ENCODE measurements around the gene LRRTM4. TPM values are rescaled to one million over a fixed set of nuclear protein-coding genes. Genes with fewer than 3 reads are reported as not detected.

The LRRTM4 gene
- polyA plus RNA-seq, 1 of the 3 experiments (the other 2 are of a cell fraction): 0.10 TPM

DNA sequence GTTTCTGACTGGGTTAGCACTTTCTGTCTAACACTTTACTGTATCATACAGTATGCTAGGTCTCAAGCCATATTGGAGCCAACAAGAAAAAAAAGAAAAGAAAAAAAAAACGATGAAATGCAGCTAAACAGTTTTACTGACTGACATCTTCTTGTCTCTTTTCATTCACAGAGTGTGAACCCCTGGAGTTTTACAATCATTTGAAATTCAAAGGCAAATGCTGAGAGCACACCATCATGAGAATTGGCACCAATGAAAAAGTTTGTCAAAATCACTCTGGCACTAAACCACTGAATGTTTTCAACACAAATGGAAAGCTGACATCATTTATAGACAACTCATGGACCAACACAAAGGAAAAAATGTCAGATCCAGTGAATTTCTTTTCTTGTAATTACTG, 513.3 kb downstream of the LRRTM4 start (continued):
- TF ChIP-seq JUND (IDR thresholded peaks at IDR 0.05) (no peak), FOXM1 (IDR thresholded peaks at IDR 0.05; ENCODE audit: low read depth) (no peak)

DNA sequence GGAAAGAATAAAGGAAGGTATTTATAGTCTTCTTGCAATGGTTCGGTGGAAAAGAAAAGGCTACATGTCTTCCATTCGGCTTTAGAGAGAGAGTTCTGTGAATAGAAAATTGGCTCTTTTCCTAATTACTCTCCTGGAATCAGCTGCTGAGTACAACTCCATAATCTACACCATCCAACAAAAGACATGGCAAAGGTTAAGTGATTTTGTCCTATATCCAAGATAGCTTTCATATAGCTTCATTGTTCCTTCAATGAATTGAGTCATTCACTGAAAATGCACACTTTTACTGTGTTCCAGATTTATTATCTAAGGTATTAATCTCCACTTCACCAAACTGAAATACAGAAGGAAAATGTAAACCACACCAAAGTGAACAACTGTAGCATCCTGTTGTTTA, 514.5 kb downstream of the LRRTM4 start:
- H3K9ac ChIP-seq: no peak overlapping the region
- 52% methylated on average over 2 of the region's 2 CpGs for WGBS (ENCODE audit: low lambda C conversion rate)
- no peaks in the 10 kb centered on the region for H3K9me2 ChIP-seq
- H4K20me1 ChIP-seq (ENCODE audit: insufficient read depth): no peaks in the 10 kb centered on the region
- H3K4me1 ChIP-seq (ENCODE audit: control insufficient read depth in 1 of 2, insufficient read depth in 2 of 2, low read depth in 1 of 2, low read length in 1 of 2): no peaks in the 10 kb centered on the region; a peak in 2 of 4 replicates
- H3F3A ChIP-seq (replicated peaks; ENCODE audit: insufficient read depth): no peaks in the 10 kb centered on the region
- TF ChIP-seq RCOR1 (IDR thresholded peaks at IDR 0.05; ENCODE audit: low read length): no peak
- TF ChIP-seq EP300 (IDR thresholded peaks at IDR 0.05; ENCODE audit: borderline replicate concordance in 1 of 2, low read depth in 1 of 2, low read length in 1 of 2): no peak
- no peak for TF ChIP-seq RXRA (IDR thresholded peaks at IDR 0.05; ENCODE audit: borderline replicate concordance, low read depth)
- no peak for TF ChIP-seq FOXM1 (IDR thresholded peaks at IDR 0.05; ENCODE audit: low read depth)
- no peak for TF ChIP-seq EZH2phosphoT487 (IDR thresholded peaks at IDR 0.05; ENCODE audit: borderline replicate concordance, low read depth)
- no peak for TF ChIP-seq TAF1 (IDR thresholded peaks at IDR 0.05; ENCODE audit: borderline replicate concordance, low read depth, low read length)
- TF ChIP-seq, protein P1, sequence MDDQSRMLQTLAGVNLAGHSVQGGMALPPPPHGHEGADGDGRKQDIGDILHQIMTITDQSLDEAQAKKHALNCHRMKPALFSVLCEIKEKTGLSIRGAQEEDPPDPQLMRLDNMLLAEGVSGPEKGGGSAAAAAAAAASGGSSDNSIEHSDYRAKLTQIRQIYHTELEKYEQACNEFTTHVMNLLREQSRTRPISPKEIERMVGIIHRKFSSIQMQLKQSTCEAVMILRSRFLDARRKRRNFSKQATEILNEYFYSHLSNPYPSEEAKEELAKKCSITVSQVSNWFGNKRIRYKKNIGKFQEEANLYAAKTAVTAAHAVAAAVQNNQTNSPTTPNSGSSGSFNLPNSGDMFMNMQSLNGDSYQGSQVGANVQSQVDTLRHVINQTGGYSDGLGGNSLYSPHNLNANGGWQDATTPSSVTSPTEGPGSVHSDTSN (IDR thresholded peaks at IDR 0.05): no peak
- TF ChIP-seq CHD2 (IDR thresholded peaks at IDR 0.05; ENCODE audit: low read length, partially characterized antibody): no peak
- H3K27ac ChIP-seq (ENCODE audit: low read depth in 2 of 2, low read length in 1 of 2): no peak overlapping the region
- POLR2A ChIA-PET: no interaction called here
- H3K4me2 ChIP-seq: no peak overlapping the region
- H3K36me3 ChIP-seq (replicated peaks in 1 of 2; ENCODE audit: control insufficient read depth in 1 of 2, insufficient read depth in 2 of 2, low read length in 1 of 2): no peaks in the 10 kb centered on the region
- no peaks in the 10 kb centered on the region for H3K79me2 ChIP-seq (ENCODE audit: insufficient read depth)
- DNase-seq: no peak
- H3K27me3 ChIP-seq (ENCODE audit: insufficient read depth): no peaks in the 10 kb centered on the region
- no peak overlapping the region for H3K4me3 ChIP-seq (ENCODE audit: low read depth in 2 of 2, low read length in 1 of 2)
- CTCF ChIA-PET: interaction anchor here (1.5 kb wide), 1 partner anchor 10 kb away, joined by 3 read pairs; no protein-coding TSS in a partner anchor
- H2AFZ ChIP-seq (ENCODE audit: low read depth): no peak overlapping the region
- no peaks in the 10 kb centered on the region for H3K9me3 ChIP-seq

DNA sequence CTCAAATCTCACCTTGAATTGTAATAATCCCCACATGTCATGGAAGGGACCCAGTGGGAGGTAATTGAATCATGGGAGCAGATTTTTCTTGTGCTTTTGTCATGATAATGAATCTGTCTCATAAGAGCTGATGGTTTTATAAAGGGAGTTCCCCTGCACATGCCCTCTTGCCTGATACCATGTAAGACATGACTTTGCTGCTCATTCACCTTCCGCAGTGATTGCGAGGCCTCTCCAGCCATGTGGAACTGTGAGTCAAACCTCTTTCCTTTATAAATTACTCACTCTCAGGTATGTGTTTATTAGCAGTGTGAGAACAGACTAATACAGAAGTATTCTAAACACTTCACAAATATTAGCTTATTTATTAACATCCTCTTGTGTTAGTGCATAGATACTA, 516.7 kb downstream of the LRRTM4 start:
- Histone ChIP-seq H3K4me1 (ENCODE audit: control insufficient read depth in 1 of 2, insufficient read depth in 2 of 2, low read depth in 1 of 2, low read length in 1 of 2) (no peaks in the 10 kb centered on the region; a peak in 2 of 4 replicates), H3K9me3 (no peaks in the 10 kb centered on the region), H2AFZ (ENCODE audit: low read depth) (no peak overlapping the region), H3K36me3 (replicated peaks in 1 of 2; ENCODE audit: control insufficient read depth in 1 of 2, insufficient read depth in 2 of 2, low read length in 1 of 2) (no peaks in the 10 kb centered on the region), H3K4me3 (ENCODE audit: low read depth in 2 of 2, low read length in 1 of 2) (no peak overlapping the region), H3F3A (replicated peaks; ENCODE audit: insufficient read depth) (no peaks in the 10 kb centered on the region), H4K20me1 (ENCODE audit: insufficient read depth) (no peaks in the 10 kb centered on the region), H3K27me3 (ENCODE audit: insufficient read depth) (no peaks in the 10 kb centered on the region), H3K79me2 (ENCODE audit: insufficient read depth) (no peaks in the 10 kb centered on the region), H3K27ac (ENCODE audit: low read depth in 2 of 2, low read length in 1 of 2) (no peak overlapping the region), H3K4me2 (no peak overlapping the region), H3K9me2 (no peaks in the 10 kb centered on the region), H3K9ac (no peak overlapping the region)
- no peak for DNase-seq
- POLR2A ChIA-PET: no interaction called here
- CTCF ChIA-PET: interaction anchor here (1.5 kb wide), 1 partner anchor 9 kb away, joined by 3 read pairs; no protein-coding TSS in a partner anchor
- WGBS (ENCODE audit: low lambda C conversion rate): 77% methylated on average over 2 of the region's 2 CpGs
- TF ChIP-seq MEF2A (IDR thresholded peaks at IDR 0.05; ENCODE audit: borderline replicate concordance, low read depth) (no peak), CHD2 (IDR thresholded peaks at IDR 0.05; ENCODE audit: low read length, partially characterized antibody) (no peak), TEAD4 (IDR thresholded peaks at IDR 0.05; ENCODE audit: borderline replicate concordance, insufficient read depth) (no peak), GABPA (IDR thresholded peaks at IDR 0.05; ENCODE audit: low read depth) (no peak), YY1 (IDR thresholded peaks at IDR 0.05; ENCODE audit: low read depth) (no peak), RAD21 (IDR thresholded peaks at IDR 0.05; ENCODE audit: low read length) (no peak), RXRA (IDR thresholded peaks at IDR 0.05; ENCODE audit: borderline replicate concordance, low read depth) (no peak), TCF12 (IDR thresholded peaks at IDR 0.05) (no peak), EZH2phosphoT487 (IDR thresholded peaks at IDR 0.05; ENCODE audit: borderline replicate concordance, low read depth) (no peak), FOSL2 (IDR thresholded peaks at IDR 0.05; ENCODE audit: borderline replicate concordance, low read depth) (no peak), FOXJ3 (CRISPR knock-in tag; IDR thresholded peaks at IDR 0.05) (no peak), EP300 (IDR thresholded peaks at IDR 0.05; ENCODE audit: borderline replicate concordance in 1 of 2, low read depth in 1 of 2, low read length in 1 of 2) (no peak), NFIC (IDR thresholded peaks at IDR 0.05; ENCODE audit: borderline replicate concordance) (no peak), ELF1 (IDR thresholded peaks at IDR 0.05) (no peak)
- TF ChIP-seq, protein P2, sequence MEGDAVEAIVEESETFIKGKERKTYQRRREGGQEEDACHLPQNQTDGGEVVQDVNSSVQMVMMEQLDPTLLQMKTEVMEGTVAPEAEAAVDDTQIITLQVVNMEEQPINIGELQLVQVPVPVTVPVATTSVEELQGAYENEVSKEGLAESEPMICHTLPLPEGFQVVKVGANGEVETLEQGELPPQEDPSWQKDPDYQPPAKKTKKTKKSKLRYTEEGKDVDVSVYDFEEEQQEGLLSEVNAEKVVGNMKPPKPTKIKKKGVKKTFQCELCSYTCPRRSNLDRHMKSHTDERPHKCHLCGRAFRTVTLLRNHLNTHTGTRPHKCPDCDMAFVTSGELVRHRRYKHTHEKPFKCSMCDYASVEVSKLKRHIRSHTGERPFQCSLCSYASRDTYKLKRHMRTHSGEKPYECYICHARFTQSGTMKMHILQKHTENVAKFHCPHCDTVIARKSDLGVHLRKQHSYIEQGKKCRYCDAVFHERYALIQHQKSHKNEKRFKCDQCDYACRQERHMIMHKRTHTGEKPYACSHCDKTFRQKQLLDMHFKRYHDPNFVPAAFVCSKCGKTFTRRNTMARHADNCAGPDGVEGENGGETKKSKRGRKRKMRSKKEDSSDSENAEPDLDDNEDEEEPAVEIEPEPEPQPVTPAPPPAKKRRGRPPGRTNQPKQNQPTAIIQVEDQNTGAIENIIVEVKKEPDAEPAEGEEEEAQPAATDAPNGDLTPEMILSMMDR (IDR thresholded peaks at IDR 0.05): no peak
- TF ChIP-seq, protein P3, sequence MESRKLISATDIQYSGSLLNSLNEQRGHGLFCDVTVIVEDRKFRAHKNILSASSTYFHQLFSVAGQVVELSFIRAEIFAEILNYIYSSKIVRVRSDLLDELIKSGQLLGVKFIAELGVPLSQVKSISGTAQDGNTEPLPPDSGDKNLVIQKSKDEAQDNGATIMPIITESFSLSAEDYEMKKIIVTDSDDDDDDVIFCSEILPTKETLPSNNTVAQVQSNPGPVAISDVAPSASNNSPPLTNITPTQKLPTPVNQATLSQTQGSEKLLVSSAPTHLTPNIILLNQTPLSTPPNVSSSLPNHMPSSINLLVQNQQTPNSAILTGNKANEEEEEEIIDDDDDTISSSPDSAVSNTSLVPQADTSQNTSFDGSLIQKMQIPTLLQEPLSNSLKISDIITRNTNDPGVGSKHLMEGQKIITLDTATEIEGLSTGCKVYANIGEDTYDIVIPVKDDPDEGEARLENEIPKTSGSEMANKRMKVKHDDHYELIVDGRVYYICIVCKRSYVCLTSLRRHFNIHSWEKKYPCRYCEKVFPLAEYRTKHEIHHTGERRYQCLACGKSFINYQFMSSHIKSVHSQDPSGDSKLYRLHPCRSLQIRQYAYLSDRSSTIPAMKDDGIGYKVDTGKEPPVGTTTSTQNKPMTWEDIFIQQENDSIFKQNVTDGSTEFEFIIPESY (IDR thresholded peaks at IDR 0.05; ENCODE audit: borderline replicate concordance, low read depth): no peak
- TF ChIP-seq, protein P4, sequence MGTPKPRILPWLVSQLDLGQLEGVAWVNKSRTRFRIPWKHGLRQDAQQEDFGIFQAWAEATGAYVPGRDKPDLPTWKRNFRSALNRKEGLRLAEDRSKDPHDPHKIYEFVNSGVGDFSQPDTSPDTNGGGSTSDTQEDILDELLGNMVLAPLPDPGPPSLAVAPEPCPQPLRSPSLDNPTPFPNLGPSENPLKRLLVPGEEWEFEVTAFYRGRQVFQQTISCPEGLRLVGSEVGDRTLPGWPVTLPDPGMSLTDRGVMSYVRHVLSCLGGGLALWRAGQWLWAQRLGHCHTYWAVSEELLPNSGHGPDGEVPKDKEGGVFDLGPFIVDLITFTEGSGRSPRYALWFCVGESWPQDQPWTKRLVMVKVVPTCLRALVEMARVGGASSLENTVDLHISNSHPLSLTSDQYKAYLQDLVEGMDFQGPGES (IDR thresholded peaks at IDR 0.05; ENCODE audit: low read depth, low read length): no peak

Measured in SK-N-SH (cell line).